Retina (tissue), 1 donor: Measurements from ENCODE around the gene GRP.

Source experiments
- DNase-seq: peaks from one replicate; pipeline ENCODE4 v3.0.0-alpha.2; 2016

GRP gene

GRCh38 chr18:59219672-59220163 is at the start of gene GRP:
GRP (plus strand) TSS chr18:59220158; CDS start chr18:59220266, 108 bp downstream.
- DNase-seq = no peak

- no peak for DNase-seq
These were observed 47.2 kb upstream of the GRP start for GRCh38 chr18:59172664-59173249.

DNA sequence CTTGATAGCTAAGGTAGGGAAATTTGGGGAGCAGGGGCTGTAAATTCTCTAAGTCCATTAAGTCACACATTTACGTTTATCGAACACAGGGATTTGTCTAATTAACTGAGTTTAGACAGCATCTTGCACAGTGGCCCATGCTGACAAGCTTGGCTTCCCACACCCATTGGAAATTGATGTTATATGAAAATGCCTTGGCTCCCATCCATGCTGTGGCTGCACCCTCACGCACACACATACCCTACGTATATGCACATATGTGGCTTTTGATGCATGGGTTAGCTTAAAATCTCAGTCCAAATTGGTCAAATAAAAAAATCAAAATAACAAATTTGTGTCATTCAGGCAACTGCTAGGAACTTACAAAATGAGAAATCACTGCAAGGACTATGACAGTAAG is 42.5 kb upstream of the GRP start:
- no peak for DNase-seq

DNA sequence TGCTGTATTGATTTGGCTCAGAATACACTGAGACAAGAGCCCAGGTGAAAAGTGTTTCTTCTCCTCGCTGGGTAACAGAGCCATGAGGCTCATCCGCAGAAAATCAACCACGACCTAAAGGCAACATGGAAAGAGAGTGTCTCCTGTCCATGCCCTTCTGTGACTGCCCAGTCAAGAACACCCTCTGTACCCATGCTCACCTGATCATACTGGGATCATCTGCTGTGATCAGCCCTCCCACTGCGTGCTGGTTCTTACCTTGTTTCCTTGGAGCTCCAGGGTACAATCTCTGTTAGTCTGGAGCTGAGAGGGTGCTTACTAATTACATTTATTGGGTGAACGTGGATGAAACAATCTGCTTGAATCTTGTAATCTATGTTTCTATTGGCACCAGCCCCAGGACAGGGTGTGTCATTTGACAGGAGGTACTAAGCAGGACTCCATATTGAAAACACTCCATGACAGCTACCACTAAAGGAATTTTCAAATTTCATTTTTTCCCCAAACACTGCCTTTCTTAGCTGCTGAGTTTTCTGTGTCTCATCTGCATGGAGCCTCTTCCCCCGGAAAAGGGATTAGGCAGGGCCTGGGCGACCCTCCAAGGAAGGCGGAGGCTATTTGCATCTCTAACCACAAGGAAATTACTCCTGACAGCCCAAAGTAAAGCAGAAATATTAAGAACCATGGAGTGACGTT is 39.7 kb upstream of the GRP start:
- DNase-seq = no peak

DNA sequence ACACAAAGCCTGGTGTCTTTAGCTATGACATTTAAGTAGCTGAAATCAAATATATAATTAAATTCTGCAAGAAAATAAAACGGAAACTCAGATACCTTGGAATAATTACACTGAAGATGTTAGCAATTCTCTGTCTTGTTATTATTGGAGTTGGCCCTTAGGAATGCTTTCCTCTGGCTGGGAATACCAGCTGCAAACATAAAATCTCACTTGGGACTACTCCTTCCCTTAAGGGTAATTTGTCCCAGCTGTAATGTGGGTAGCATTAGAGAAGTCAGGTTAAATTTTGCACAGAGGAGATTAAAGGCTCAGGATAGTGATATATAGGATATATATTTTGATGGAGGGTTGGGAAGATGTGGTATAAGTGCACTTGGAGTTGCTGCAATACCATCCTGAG is 37.3 kb upstream of the GRP start:
- DNase-seq = no peak

DNA sequence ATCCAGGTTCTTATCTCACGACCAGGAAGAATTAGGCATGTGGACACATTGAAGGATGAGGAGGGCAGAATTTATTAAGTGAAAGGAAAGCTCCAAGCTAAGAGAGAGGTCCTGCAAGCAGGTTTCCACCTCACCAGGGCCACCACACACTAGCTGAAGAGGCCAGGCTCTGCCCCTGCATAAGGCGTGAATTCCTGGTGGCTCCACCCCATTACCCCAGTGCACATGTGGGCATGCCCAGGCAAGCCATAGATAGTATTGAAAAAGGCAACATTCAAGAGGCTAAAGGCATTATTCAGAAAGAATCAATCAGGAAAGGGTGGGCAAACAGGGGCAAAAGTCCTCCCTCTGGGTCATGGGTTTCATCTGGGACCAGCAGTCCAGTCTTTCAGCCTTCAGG is 30.9 kb upstream of the GRP start:
- no peak for DNase-seq

DNA sequence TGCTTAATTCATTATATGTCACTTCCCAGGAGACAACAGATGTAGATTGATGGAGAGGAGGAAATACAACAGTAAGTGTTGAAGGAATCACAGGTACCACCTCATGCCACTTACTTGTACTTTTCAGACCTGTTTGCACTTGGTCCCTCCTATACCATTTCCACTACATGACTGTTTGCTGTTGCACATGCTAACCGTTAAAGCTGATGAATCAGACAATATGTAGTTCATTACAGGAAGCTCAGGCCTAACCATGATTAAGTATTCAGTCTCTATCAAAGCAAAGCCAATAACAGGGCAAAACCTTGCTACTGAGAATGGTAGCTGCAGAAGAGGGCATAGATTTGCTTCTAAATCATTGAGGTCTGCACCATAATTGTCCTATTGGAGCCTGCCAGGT is 30.2 kb upstream of the GRP start:
- no peak for DNase-seq

DNA sequence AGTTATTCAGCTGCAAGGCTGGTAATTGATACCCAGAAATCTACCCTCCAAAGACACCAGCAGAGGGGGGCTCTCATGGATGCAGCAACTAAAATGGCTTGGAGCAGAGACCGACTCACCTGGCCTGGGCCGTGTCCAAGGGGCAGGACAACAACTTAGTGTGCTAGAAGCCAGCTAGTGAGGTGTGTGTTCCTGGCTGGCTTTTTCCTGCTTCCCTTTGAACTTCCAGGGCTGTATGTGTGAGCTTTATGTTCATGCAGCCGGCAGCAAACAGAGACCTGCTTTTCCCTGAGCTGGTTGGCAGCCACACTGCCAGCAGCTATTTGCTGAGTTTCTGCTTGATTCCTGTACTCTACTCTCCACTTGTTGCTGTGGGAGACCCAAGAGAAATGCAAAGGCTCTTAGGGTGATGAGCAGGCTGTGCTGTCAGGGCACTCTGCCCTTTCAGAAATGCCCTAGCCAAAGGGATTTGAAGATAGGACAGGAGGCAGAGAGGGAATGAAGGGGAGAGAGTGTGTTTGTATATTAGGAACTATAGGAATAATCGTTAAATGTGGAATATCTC is 23.7 kb upstream of the GRP start:
- no peak for DNase-seq

GRCh38 chr18:59197636-59198035 is 22.3 kb upstream of the GRP start:
- no peak for DNase-seq

DNA sequence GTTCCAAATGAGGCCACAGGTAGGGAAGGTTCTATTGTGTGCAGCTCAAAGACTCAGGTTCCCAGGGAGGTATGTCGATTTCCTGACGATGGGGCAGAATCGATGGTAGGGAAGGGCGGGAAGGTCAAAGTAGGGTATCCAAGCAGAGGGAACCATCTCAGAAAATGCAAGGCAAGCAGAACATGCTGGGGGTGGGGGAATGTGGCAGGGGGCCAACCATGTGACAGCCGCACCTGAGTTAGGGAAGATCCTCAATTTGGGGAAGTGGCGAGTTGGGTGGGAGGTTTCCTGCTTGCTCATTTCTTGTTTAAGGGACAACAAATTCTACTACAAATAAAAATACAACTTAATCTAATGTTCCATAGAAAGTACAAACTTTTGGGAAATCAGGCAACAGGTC is 21.7 kb upstream of the GRP start:
- no peak for DNase-seq

- no peak for DNase-seq
These were observed 19.2 kb upstream of the GRP start for GRCh38 chr18:59200787-59201186.

- DNase-seq = no peak
These were observed 17.6 kb upstream of the GRP start for GRCh38 chr18:59202258-59202820.

DNA sequence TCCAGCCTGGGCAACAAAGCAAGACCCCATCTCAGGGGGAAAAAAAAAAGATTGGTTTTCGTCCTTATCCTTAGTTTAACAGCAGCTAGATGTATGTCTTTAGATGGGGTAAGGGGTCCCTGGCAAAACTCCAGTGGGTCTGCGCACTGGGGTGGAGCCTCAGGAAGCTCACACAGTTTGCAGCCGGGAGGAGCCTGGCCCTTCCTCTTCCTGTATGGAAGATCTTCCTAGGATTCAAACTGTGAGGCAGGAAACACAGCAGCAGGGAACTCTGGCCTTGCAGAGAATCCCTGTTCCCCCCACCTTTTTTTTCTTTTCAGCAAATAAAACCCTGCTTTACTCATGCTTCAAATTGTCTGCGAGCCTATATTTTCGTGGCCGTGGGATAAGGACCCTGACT is 12.5 kb upstream of the GRP start:
- DNase-seq = no peak

DNA sequence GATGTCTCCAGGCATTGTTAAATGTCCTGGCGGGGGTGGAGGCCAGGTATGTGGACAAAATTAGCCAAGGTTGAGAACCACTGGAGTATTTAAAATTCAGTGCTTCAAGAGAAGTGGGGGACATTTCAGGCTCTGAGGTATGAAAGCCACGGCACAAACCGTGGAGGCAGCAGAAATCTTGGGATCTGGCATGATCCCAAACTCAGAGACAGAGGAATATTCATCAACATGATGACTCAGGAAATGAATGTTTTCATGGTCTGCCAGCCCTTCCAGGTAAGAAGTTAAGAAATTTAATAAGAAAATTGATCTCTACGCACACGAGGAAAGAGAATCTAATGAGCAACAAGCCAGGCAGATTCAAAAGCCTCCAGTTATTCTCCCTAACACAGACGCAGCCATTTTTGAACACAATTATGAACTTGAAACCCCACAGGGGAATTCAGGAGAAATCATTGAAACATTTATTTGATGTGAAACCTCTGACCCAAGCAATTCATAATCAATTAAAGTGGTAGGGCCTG is 11.3 kb upstream of the GRP start:
- DNase-seq = no peak

- no peak for DNase-seq
These were observed 9.7 kb upstream of the GRP start for GRCh38 chr18:59210299-59210698.

GRCh38 chr18:59211629-59212028 is 8.3 kb upstream of the GRP start:
- no peak for DNase-seq

GRCh38 chr18:59218018-59218417 is 1.9 kb upstream of the GRP start:
- no peak for DNase-seq

GRCh38 chr18:59220164-59220783 is 316 bp downstream of the GRP start:
- peak; percentile 80 for DNase-seq

DNA sequence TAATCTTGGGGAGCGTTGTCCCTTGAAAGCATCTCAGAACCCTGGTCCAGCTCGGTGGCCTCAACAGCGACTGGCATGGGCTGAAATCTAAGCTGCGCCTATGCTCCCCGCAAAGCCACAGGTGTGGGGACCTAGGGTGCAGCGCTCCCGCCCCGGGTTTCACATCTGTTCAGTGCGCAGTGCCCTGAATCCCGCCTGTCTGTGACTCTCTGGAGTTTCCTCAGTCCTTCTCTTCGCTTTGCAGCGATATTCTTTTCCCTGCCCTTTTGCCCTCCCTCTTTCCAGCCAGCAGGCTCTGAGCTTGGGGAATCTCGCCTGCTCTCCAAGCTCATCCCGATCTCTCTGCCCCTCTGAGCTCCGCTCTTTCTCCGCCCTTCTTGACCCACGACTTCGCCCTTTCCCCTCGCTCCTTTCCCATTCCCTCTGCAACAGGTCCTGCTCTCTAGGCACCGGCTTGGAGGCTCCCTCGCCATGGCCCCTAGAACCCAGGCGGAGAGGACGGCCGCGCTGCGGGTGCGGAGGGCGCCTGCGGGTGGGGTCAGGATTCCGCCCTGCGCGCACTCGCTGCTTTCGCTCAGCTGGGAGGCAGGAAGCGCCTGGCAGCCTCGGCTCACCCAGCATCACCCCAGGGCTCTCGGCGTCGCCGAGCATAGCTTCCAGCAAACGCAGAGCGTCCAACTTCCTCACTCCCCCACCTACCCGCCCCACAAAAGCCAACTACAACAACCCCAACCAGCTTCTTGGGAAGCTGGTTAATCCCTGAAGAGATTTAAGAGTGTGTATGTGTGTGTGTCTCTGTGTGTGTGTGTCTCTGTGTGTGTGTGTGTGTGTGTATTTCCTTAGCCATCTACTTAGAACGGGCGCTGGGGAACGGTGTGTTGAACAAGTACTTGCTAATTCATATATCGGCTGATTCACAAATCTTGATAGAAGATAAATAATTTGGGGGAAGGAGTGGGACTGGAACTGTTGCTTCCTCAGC is 1.1 kb downstream of the GRP start:
- peak; percentile 68 for DNase-seq

GRCh38 chr18:59222341-59222740 is 2.4 kb downstream of the GRP start:
- DNase-seq = no peak

- no peak for DNase-seq
These were observed 8.4 kb downstream of the GRP start for GRCh38 chr18:59228351-59228750.

- DNase-seq = no peak
These were observed 9.2 kb downstream of the GRP start for GRCh38 chr18:59229191-59229590.
